OCI-LY7 (cell line): ENCODE measurements around the gene KLF12. TPM values are rescaled to one million over a fixed set of nuclear protein-coding genes. Genes with fewer than 3 reads are reported as not detected.

Experiments used
- BruUV-seq: library from RNA; stranded (reverse); fragments of 400-500 nt; replicated peaks from 2 replicates; lab custom pipeline; 2021; lab: Mats Ljungman, UMichigan
- CTCF ChIA-PET: fragments of 300-600 bp; sonication (Branson Sonifier 250); formaldehyde crosslinking; loops from one replicate; lab custom pipeline; 2022; ENCODE audit warnings: antibody characterized with exemption; ENCODE audit not compliant: unreplicated experiment; lab: Charles Lee
- POLR2A ChIA-PET: fragments of 300-600 bp; sonication (Branson Sonifier 250); formaldehyde crosslinking; loops from one replicate; lab custom pipeline; 2022; ENCODE audit warnings: antibody characterized with exemption; lab: Charles Lee
- DNase-seq: peaks from one replicate; pipeline ENCODE4 v3.0.0-alpha.2; 2015; ENCODE audit warnings: low spot score
- H2AFZ ChIP-seq: fragments of 200-600 bp; sonication (generic), shearing (Covaris generic); 2 replicates; pipeline ENCODE4 v1.6.1; 2014; ENCODE audit warnings: mild to moderate bottlenecking, antibody characterized with exemption, low read length, moderate library complexity
- H3K27ac ChIP-seq: fragments of 200-600 bp; sonication (generic); 2 replicates; pipeline ENCODE4 v1.5.1; 2014; ENCODE audit warnings: mixed run types, low read depth, mild to moderate bottlenecking, moderate library complexity, low read length, inconsistent platforms; ENCODE audit not compliant: poor library complexity, severe bottlenecking
- H3K36me3 ChIP-seq: fragments of 200-600 bp; sonication (generic); 2 replicates; pipeline ENCODE4 v1.6.1; 2014; ENCODE audit warnings: mild to moderate bottlenecking, antibody characterized with exemption, low read length, moderate library complexity, mixed read lengths; ENCODE audit not compliant: insufficient read depth
- H3K4me1 ChIP-seq: fragments of 200-600 bp; sonication (generic); 2 replicates; pipeline ENCODE4 v1.5.1; 2014; ENCODE audit warnings: mild to moderate bottlenecking, low read length; ENCODE audit not compliant: insufficient read depth, poor library complexity, severe bottlenecking
- H3K4me2 ChIP-seq: fragments of 200-600 bp; sonication (generic); 2 replicates; pipeline ENCODE4 v1.6.1; 2014; ENCODE audit warnings: mild to moderate bottlenecking, low read length
- H3K4me3 ChIP-seq: fragments of 200-600 bp; sonication (generic); 2 replicates; pipeline ENCODE4 v1.5.1; 2014; ENCODE audit warnings: mild to moderate bottlenecking, low read depth, low read length; ENCODE audit not compliant: poor library complexity, severe bottlenecking
- H3K79me2 ChIP-seq: fragments of 200-600 bp; sonication (generic); 2 replicates; pipeline ENCODE4 v1.6.1; 2016; ENCODE audit warnings: low read depth, mild to moderate bottlenecking, low read length, moderate library complexity, mixed read lengths; ENCODE audit not compliant: insufficient read depth
- H3K9me2 ChIP-seq: fragments of 200-600 bp; sonication (generic); 2 replicates; pipeline ENCODE4 v1.6.1; 2016; ENCODE audit warnings: mild to moderate bottlenecking, low read length, mixed read lengths; ENCODE audit not compliant: insufficient read depth
- H3K9me3 ChIP-seq: fragments of 200-600 bp; sonication (generic); 2 replicates; pipeline ENCODE4 v1.6.1; 2014; ENCODE audit warnings: mild to moderate bottlenecking, mixed run types, low read length, mixed read lengths
- H4K20me1 ChIP-seq: fragments of 200-600 bp; sonication (generic); 2 replicates; pipeline ENCODE4 v1.6.1; 2014; ENCODE audit warnings: mild to moderate bottlenecking, antibody characterized with exemption, low read length, moderate library complexity, mixed read lengths; ENCODE audit not compliant: insufficient read depth
- EZH2phosphoT487 ChIP-seq: fragments of 200-600 bp; sonication (generic); IDR thresholded peaks from 2 replicates; pipeline ENCODE4 v1.6.1; 2018; ENCODE audit warnings: low read depth, borderline replicate concordance, mild to moderate bottlenecking, mixed run types, antibody characterized with exemption, low read length, moderate library complexity, mixed read lengths
- intact Hi-C: fragments of 100-400 bp; cut with micrococcal nuclease; formaldehyde crosslinking; loops from one replicate; pipeline ENCODE4 v1.10.0; 2022; ENCODE audit not compliant: unreplicated experiment
- total RNA-seq, 2 experiments: library from RNA; depleted of rRNA in 1 of 2; stranded (reverse); fragments of >200 nt in 1 of 2; shearing (Covaris generic) in 1 of 2; gene quantifications; 2 replicates each; pipeline ENCODE4 v1.2.3, GENCODE V29; 2014 to 2022
- TF ChIP-seq, protein P1 (sequence below): fragments of 200-600 bp; sonication (generic); conservative IDR thresholded peaks from 2 replicates; pipeline ENCODE4 v1.5.1; 2014; ENCODE audit warnings: mild to moderate bottlenecking, antibody characterized with exemption, low read length, moderate library complexity, mixed read lengths

Gene KLF12
- total RNA-seq, 2 experiments from 2014 or later: 13.3 to 40.1 TPM

GRCh38 chr13:74133657-74134201 lies 475 bp downstream of the KLF12 start:
- Histone ChIP-seq H3K79me2 (peaks cover 50% of the 10 kb centered on the region), H3K36me3 (no peaks in the 10 kb centered on the region), H3K9me3 (no peaks in the 10 kb centered on the region), H4K20me1 (peaks cover 16% of the 10 kb centered on the region; the same call in 1 of the 2 replicates), H3K4me2 (peak overlapping the region; percentile 92), H3K4me1 (peaks cover 38% of the 10 kb centered on the region), H3K9me2 (no peaks in the 10 kb centered on the region), H3K4me3 (peak overlapping the region; percentile 86), H3K27ac (peak overlapping the region; percentile 90), H2AFZ (peak overlapping the region; percentile 30; the same call in 1 of the 2 replicates)
- ChIA-PET POLR2A (interaction anchor here (0.6 to 3.5 kb wide), 15 partner anchors 9 to 218 kb away, joined by 3 to 21 read pairs (median 5); no protein-coding TSS in a partner anchor), CTCF (interaction anchor here (1.5 kb wide), 1 partner anchor 153 kb away, joined by 3 read pairs; no protein-coding TSS in a partner anchor)
- DNase-seq: peak; percentile 95
- intact Hi-C loops: loop anchor here (1.0 to 5.0 kb wide), 4 partner anchors 71 to 366 kb away; no protein-coding TSS in a partner anchor
- BruUV-seq: no TSS peak
- TF ChIP-seq, protein P1, sequence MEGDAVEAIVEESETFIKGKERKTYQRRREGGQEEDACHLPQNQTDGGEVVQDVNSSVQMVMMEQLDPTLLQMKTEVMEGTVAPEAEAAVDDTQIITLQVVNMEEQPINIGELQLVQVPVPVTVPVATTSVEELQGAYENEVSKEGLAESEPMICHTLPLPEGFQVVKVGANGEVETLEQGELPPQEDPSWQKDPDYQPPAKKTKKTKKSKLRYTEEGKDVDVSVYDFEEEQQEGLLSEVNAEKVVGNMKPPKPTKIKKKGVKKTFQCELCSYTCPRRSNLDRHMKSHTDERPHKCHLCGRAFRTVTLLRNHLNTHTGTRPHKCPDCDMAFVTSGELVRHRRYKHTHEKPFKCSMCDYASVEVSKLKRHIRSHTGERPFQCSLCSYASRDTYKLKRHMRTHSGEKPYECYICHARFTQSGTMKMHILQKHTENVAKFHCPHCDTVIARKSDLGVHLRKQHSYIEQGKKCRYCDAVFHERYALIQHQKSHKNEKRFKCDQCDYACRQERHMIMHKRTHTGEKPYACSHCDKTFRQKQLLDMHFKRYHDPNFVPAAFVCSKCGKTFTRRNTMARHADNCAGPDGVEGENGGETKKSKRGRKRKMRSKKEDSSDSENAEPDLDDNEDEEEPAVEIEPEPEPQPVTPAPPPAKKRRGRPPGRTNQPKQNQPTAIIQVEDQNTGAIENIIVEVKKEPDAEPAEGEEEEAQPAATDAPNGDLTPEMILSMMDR: 0 out of 2 replicates have a peak, but pooled peaks have one; percentile 14
- no peak for TF ChIP-seq EZH2phosphoT487

DNA sequence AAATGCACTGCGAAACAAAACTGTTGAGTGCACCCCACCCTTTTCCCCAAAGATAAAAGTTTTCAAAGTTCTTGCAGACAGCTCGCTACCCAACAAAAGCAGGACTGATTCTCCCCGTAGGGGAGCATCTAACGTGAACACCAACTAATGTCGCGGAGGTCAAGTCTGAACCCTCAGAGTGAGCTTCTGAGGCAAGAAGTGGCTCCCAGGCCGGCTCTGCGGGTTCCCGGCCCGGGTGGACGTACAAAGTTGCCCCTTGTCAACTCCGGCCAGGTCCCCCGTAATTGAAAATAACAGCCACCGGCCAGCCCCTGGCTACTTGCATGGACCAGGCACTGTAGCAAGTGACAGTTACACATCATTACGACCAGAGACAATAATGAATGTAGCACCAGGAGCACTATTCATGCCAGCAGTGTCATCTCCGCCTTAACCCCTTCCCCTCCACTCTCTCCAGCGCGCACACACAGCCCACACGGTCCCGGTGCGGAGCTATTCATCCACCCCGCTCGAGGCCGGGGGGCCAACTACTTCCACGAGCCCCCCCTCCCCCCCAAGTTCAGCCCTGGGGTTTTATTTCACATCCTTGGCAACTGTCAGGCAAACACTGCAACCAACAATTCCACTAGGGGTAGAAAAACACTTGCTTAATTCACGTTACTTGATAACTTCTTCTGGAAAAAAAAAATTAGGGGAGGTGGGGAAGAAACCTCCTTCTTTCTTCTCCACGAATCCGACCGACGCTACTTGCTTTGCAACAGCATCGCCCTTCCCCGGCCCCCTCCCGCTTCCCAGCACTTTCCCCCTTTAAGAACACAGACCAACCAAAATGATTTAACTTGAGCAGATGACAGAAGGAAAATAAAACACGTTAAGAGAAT lies 1.2 kb downstream of the KLF12 start:
- Histone ChIP-seq H3K4me3 (peak overlapping the region; percentile 86), H4K20me1 (peaks cover 16% of the 10 kb centered on the region; the same call in 1 of the 2 replicates), H3K9me2 (no peaks in the 10 kb centered on the region), H3K27ac (peak overlapping the region; percentile 90), H3K9me3 (no peaks in the 10 kb centered on the region), H3K4me2 (peak overlapping the region; percentile 92), H3K4me1 (peaks cover 45% of the 10 kb centered on the region), H3K36me3 (no peaks in the 10 kb centered on the region), H3K79me2 (peaks cover 57% of the 10 kb centered on the region), H2AFZ (peak overlapping the region; percentile 30; the same call in 1 of the 2 replicates)
- peak; percentile 67 for DNase-seq
- ChIA-PET POLR2A (interaction anchor here (0.5 to 3.5 kb wide), 18 partner anchors 8 to 257 kb away, joined by 3 to 21 read pairs (median 7); no protein-coding TSS in a partner anchor), CTCF (interaction anchor here (1.5 kb wide), 1 partner anchor 154 kb away, joined by 3 read pairs; no protein-coding TSS in a partner anchor)
- intact Hi-C loops: loop anchor here (1.0 to 5.0 kb wide), 2 partner anchors 161 to 366 kb away; no protein-coding TSS in a partner anchor
- no TSS peak for BruUV-seq
- TF ChIP-seq EZH2phosphoT487: no peak
- TF ChIP-seq, protein P1: no peak
